ENCODE data around the gene TFEC.
"Not testable (repeated sequence)": the region's sequence is repeated elsewhere in the genome, so short reads cannot be mapped to it uniquely, and the experiment has no call there.

TFEC gene, protein sequence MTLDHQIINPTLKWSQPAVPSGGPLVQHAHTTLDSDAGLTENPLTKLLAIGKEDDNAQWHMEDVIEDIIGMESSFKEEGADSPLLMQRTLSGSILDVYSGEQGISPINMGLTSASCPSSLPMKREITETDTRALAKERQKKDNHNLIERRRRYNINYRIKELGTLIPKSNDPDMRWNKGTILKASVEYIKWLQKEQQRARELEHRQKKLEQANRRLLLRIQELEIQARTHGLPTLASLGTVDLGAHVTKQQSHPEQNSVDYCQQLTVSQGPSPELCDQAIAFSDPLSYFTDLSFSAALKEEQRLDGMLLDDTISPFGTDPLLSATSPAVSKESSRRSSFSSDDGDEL

DNA sequence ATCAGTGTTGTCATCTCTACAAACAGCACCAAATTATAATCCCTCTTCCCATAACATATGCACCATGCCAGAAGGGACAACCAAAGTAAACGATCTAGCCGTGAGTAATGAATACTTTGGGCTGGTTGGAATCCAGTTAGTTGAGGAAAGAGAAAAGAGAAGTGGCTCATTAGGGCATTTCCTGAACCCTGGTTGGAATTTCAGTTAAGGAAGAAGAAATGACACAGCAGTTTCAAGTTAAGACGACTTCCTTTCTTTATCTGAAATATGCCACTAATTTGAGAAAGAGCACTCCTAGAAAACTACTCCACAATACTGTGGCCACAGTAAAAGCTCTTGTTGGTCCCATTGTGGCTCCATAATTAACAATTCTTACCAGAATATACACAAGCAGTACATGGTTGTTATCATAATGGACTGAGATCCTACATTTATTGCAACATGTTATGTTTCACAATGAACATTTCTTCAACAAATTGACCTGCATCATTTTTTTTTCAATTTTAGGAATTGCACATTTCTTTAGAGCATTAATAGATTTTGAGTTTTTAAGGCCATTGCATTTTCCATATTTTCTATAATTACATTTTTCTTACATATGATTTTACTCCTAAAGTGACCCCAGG lies at the start of gene TFEC:
TSS of gene TFEC (minus strand) at position 113 of the 626 bp plus-strand sequence. CDS start 46,322 bp downstream, outside the sequence.
- no peak for DNase-seq

DNA sequence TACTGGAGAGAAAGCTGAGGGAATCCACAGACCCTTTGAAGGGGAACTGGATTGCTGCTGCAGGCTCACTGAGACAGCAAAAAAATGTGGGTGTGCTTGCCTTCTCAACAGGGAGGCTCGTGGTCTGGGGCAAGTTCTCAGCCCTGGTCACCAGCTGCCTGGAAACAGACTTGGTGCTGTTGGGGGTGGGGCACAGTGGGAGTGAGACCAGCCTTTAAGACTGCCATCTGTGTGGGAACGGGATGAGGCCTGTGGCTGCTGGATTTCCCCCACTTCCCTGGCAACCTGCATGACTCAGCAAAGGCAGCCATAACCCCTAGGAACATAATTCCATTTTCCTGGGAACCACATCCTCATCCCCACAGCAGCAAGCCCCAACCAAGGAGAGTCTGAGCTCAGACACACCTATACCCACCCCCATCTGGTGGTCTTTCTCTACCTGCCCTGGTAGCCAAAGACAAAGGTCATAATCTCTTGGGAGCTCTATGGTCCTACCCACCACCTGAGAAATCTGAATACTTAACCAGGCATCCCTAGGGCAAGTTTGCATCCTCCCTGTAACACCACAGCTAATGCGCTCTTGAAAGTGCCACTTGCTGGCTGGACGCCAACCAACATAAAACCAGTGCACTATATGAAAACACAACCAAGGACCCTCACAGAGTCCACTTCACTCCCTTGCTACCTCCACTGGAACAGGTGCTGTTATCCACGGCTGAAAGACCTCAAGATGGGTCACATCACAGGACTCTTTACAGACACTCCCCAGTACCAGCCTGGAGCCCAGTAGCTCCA lies 45.0 kb upstream of the TFEC start:
- no peak for DNase-seq

DNA sequence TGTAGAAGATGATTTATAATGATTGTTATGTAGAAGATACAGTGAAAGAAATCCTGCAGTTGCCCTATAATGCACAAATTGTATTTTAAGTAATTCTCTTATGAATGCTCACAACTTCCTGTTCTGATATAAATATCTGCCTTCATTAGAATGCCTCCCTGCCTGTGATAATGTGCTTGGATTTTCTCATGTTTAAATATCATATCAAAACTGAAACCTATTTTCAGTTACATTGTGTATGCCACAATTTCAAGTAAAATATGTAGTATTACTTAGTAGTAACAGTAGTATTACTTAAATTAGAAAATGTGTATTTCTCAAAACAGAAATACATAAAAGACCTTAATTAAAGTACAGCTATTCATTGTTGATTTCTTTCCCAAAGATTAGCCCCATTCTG lies 41.1 kb upstream of the TFEC start:
- DNase-seq: no peak

GRCh38 chr7:116064179-116064578 lies 33.6 kb upstream of the TFEC start:
- DNase-seq: no peak

DNA sequence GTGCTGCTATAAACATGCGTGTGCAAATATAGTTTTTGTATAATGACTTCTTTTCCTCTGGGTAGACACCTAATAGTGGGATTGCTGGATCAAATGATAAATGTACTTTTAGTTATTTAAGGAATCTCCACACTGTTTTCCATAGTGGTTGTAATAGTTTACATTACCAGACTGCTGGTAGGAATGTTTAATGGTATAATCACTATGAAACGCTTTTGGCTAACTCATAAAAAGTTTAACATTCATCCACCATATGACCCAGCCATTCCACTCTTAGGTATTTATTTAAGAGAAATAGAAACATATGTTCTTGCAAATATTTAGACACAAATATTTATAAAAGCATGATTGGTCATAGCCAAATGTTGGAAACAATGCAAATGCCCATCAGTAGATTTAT lies 32.1 kb upstream of the TFEC start:
- no peak for DNase-seq

- DNase-seq: no peak
Measured at GRCh38 chr7:116052006-116052405, 21.4 kb upstream of the TFEC start.

GRCh38 chr7:116047261-116047660 lies 16.7 kb upstream of the TFEC start:
- not testable (repeated sequence) for DNase-seq

GRCh38 chr7:116045532-116045931 lies 15.0 kb upstream of the TFEC start:
- no peak for DNase-seq

- DNase-seq: no peak
Measured at GRCh38 chr7:116041615-116042014, 11.1 kb upstream of the TFEC start.

DNA sequence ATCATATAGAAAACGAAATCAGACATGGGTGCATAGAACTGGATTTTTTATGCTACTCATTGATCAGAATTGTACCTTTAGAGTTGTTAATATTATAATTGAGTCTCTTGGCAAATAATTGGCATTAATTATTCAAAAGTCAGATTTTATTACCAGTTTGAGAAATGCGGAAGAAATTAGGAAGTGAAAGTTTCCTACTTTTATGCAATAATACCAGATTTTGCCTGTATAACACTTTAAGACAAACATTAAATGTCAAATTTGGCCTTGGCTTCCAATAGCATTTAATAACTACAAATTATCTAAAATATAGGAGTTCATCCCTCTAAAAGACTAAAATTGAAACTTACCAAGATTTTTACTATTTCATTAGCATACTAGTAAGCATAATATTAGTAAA lies 6.8 kb upstream of the TFEC start:
- no peak for DNase-seq

GRCh38 chr7:116034411-116034810 lies 3.8 kb upstream of the TFEC start:
- DNase-seq: no peak

GRCh38 chr7:116032886-116033285 lies 2.3 kb upstream of the TFEC start:
- no peak for DNase-seq

DNA sequence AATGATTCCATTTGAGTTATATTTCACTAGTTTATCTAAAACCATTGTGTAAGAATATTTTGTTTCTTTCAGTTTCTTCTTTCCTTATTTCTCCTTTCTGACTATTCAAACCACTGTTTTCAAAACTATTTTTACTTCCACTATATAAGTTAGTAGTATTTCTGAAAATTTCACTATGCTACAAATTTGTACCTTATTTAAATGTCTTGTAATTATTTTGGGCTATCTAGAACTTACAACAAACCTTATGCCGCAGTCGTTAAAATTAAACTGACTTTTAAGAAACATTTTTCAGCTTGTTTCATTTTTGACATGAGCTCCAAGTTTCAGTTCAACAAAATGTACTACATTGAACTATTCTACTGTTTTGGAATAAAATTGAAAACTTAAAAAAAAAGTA lies 1.8 kb downstream of the TFEC start:
- DNase-seq: no peak

DNA sequence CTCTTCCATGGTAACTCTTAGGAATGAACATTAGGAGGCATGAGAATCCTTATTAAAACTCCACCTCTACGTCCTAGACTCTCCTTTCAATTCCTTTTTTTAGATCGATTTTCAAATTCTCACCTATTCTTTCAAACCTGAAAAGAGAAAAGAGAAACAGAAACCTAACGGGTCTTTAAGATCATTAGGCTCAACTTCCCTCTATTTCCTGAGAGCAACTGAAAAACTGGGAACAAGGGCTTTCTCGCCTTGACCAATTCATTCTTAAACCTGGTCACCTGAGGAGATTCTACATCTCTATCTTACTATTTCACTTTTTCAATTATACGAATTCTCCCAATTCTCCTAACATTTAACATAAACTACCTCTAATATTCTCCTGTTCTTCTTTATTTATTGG lies 2.8 kb downstream of the TFEC start:
- no peak for DNase-seq

DNA sequence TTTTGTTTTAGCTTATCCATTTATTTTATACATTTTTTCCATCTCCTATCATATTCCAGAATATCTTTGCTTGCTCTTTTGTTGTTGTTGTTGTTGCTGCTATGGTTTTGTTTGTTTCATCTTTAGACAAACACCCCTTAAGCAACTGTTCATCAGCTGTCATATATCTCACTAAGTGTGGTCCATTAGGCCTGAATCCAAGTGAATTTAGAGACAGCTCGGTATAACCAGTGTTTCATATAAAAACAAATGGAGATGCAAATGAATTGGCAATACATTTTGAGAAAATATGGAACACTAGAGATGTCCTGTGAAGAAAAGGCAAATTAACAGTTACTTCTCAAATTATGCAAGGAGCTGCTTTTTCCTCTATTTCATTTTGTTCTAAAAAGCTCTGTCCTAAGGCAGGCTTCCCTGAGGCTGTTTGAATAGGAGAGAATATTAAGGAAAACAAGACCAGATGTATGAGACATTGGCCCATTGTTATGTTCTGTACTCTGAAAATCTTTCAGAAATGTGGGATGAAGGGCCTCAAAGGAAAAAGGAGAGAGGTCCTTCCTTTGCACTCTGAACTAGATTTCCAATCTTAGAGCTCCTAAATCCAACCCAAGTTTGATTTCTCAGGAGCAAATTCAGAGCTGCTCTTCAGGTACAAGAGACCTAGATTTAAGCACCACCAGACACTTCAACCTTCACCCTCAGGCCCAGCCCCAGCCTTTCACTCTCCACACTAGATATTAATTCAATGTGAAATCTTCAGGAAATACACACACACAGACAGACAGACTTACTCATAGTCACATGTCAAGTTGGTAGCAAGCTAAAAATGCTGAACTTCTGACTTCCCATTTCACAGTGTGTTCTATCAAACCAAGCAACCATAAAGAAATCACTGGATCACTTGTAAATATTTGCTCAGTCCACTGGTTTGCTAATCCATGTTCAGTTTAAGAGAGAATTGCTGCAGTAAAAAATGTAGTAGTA lies 5.4 kb downstream of the TFEC start:
- DNase-seq: no peak

GRCh38 chr7:116021237-116021636 lies 9.3 kb downstream of the TFEC start:
- no peak for DNase-seq

DNA sequence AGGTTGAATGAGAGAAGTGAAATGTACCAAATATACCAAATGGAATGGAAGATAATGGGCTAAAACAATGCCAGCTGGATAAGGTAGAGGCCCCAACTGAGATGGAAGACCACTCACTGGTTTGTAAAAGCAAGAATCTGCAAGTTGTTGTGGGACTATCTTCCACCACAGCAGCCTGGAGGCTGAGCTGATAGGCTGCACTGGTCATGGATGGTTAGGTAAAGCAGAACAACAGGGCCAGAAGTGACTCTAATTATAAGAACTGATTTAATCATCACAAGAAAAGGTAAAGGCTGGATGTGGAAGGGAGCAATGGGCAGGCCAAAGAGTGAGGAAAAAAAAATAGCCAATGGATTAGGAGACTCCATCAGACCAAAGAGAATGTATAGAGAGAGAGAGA lies 11.8 kb downstream of the TFEC start:
- no peak for DNase-seq

- no peak for DNase-seq
Measured at GRCh38 chr7:116013675-116014074, 16.9 kb downstream of the TFEC start.

DNA sequence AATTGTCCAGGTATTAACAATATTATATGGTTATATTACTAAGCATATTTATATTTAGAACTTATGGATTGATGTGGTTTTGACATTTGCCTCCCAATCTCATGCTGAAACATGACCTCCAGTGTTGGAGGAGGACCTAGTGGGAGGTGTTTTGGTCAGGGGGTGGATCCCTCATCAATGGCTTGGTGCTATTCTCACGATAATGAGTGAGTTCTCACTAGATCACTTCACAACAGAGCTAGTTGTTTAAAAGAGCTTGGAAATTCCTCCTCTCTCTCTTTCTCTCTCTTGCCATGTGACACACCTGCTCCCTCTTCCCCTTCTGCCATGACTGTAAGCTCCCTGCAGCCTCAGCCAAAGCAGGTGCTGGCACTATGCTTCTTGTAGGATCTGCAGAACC lies 19.0 kb downstream of the TFEC start:
- DNase-seq: no peak

GRCh38 chr7:116004762-116005161 lies 25.8 kb downstream of the TFEC start:
- DNase-seq: not testable (repeated sequence)

DNA sequence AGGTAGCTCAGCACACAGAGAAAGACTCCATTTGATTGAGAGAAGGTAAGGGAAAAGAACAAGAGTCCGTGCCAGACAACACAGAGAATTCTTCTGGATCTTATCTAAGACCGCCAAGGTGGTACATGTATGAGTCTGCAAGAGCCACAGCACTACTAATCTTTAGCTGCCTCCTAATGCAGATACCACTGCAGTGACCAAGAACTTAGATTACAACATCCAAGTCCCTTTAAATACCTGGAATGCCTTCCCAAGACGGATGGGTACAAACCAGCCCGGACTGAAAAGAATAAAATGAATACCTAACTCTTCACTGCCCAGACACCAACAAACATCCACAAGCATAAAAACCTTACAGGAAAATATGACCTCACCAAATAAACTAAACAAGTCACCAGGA lies 33.3 kb downstream of the TFEC start:
- no peak for DNase-seq

DNA sequence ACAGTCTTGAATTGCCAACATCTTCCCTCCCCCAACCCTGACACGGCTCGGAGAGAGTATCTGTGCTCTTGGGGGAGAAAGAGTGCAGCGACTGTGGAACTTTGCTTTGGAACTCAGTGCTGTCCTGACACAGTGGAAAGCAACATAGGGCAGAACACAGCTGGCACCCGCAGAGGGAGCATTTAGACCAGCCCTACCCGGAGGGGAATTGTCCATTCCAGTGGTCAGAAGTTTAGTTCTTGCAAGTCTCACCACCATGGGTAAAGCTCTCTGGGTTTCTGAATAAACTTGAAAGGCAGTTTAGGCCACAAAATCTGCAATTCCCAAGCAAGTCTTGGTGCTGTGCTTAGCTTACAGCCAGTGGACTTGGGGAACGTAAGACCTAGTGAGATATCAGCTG lies 34.9 kb downstream of the TFEC start:
- no peak for DNase-seq

DNA sequence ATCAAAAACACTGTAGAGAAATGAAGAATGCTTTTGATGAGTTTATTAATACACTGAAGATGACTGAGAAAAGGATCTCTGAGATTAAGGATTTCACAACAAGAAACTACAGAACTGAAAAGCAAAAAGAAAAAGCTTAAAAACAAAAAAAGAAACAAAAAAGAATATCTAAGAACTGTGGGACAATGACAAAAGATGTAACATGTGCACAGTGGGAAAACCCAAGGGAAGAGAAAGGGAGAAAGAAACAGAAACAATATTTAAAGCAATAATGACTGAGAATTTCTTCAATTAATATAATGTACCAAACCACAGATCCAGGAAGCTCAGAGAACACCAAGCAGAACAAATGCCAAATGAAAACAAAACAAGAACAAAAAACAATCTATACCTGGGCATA lies 42.2 kb downstream of the TFEC start:
- no peak for DNase-seq
